Stimulated activated CD4-positive, alpha-beta T cell treated with anti-CD3 and anti-CD28 coated beads, Interleukin-2, amount 100 ng/mL, for 4 hours (primary cell): Measurements from ENCODE around the gene NLGN1.
"Not testable (repeated sequence)": the region's sequence is repeated elsewhere in the genome, so short reads cannot be mapped to it uniquely, and the experiment has no call there.

Experiments used
- DNase-seq: peaks from one replicate; pipeline ENCODE4 v3.0.0-alpha.2; 2020; ENCODE audit warnings: low read depth

The NLGN1 gene

GRCh38 chr3:174220775-174221554, 823.4 kb downstream of the NLGN1 start:
- DNase-seq = no peak

- no peak for DNase-seq
These were observed 825.5 kb downstream of the NLGN1 start for GRCh38 chr3:174223042-174223441.

GRCh38 chr3:174223626-174224025, 826.1 kb downstream of the NLGN1 start:
- DNase-seq = no peak

DNA sequence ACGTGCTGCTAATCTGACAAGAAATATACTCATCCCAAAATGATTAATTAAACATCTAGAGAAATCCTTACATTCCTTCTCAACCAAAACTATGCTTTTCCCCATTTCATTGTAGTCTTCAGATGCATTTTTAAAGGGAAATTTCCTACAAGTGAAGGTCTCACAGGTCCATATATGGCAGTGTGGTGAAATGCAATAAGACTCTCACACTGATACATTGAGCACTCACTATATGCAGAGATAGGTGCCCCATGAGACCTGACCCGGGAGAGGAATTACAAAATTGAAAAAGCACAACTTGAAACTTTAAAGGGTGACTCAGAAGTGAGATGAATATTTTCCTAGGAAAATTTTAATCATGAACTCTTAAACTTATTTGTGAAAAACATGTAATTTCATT, 832.4 kb downstream of the NLGN1 start:
- DNase-seq = no peak

- DNase-seq = not testable (repeated sequence)
These were observed 834.6 kb downstream of the NLGN1 start for GRCh38 chr3:174232028-174232657.

DNA sequence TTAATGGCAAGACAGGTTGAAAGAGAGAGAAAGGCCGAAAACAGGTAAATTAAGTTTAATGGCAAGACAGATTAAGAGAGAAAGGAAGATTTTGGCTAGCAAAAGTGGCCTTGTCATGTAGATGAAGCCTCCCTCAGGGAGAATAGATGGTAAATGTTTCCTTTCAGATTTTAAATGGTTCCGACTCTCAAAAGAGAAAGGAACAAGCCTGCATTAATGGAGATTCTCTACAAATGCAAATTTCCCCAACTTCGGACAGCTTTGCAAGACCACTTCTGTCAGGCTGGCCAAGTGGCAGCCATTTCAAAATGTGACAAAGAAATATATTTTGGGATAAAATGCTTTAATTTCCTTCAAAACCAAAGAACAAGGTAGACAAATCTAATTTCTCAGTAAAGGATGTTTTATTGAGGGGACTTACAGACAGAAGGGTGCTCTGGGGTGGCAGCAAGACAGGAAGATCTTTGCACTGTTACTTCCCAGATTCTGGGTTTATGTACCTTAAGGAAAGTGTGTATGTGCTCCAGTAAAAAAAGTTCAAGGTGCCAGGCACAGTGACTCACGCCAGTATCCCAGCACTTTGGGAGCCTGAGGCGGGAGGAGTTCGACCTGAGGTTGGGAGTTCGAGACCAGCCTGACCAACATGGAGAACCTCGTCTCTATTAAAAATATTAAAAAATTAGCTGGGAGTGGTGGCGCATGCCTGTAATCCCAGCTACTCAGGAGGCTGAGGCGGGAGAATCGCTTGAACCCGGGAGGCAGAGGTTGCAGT, 835.3 kb downstream of the NLGN1 start:
- DNase-seq = no peak

- DNase-seq = no peak
These were observed 836.0 kb downstream of the NLGN1 start for GRCh38 chr3:174233511-174233910.

- no peak for DNase-seq
These were observed 844.9 kb downstream of the NLGN1 start for GRCh38 chr3:174242311-174243041.

- DNase-seq = no peak
These were observed 845.6 kb downstream of the NLGN1 start for GRCh38 chr3:174243171-174243570.

DNA sequence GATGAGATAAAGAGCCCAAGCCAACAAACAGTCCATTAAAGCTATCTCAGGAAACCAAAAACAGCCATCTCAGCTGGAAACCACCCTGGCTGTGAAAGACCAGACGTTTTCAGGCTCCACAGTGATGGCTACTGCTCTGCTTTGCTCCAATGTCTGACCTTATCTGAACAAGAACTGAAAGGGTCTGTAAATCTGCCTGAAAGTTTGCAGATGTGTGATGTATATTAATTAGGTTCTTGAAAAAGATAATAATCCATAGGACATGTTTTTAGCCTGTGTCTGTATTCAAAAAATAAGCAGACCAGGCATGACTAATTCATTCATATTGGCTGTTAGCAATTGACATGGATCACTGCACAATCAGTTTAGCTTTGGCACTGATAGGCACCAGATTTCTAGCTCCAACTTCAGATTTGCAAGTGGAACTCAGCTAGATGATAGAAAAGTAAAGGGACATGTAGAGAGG, 850.2 kb downstream of the NLGN1 start:
- DNase-seq = no peak

DNA sequence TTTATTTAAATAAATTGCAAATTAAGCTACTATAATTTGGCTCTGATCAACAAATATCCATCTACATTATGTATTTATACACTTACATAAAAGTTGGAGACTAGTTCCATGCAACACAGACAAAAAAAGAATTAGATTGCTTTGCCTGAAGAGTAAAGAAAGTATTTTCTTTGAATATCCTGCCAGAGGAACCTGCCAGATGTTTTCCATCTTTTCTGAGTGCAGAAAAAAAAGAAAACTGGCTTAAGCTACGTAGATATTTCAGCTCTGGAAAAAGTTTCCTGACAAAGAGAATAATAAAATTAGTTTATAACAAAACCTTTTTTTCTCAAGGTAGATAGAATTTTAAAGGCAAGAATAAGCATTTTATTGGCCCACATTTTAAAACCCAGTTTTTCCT, 854.1 kb downstream of the NLGN1 start:
- no peak for DNase-seq

GRCh38 chr3:174253196-174253823, 855.8 kb downstream of the NLGN1 start:
- DNase-seq = no peak

DNA sequence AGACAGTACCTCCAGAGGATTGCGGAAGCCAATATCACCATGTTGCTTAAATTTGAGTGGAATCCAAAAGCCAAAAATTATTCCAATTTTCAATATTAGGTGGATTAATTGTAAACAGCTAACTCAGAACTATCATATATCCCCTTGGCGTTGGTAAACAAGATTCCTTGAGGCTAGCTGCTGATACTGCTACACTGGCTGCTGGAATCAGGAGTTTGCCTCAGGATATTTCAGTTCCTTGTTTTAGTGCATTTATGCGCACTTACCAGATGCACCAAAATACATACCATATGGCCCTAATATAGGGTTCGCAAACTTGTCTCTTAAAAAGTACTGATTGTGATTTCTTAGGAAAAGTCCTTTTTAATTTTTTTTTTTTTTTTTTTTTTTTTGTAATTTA, 856.4 kb downstream of the NLGN1 start:
- no peak for DNase-seq

DNA sequence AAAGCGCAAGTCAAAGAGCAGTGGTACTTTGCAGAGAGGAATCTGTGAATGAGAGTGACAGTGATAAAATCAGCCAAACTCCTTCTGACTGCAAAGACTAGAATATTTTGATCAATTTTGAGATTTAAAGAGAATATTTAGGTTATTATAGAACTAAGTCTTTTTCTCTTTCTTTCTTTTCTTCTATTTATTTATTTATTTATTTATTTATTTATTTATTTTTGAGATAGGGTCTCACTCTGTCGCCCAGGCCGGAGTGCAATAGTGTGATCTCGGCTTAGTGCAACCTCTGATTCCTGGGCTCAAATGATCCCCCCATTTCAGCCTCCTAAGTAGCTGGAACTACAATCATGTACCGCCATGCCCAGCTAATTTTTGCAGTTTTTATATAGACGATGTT, 857.9 kb downstream of the NLGN1 start:
- DNase-seq = no peak

GRCh38 chr3:174266476-174266875, 868.9 kb downstream of the NLGN1 start:
- DNase-seq = no peak

GRCh38 chr3:174268061-174268460, 870.5 kb downstream of the NLGN1 start:
- DNase-seq = no peak

DNA sequence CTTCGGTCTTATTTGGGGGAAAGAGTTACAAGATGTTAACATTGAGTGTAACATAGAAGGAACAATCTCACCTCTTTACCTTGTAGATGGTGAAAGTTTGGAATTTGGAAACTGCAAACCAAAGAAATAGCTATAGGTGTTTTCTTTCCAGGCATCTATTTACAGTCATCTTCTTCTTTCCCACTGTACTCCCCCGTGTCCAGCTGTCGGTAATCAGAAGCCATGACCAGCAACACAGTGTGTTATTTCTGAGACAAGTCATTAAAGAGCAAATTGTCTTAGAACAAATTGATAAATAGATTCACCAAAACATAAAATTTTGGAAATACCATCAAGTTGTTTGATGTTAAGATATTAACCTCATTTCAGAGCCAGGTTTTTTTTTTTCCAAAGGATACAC, 871.0 kb downstream of the NLGN1 start:
- DNase-seq = no peak

- no peak for DNase-seq
These were observed 873.3 kb downstream of the NLGN1 start for GRCh38 chr3:174270841-174271240.

- DNase-seq = no peak
These were observed 877.8 kb downstream of the NLGN1 start for GRCh38 chr3:174275336-174275735.

GRCh38 chr3:174276826-174277225, 879.3 kb downstream of the NLGN1 start:
- DNase-seq = no peak

DNA sequence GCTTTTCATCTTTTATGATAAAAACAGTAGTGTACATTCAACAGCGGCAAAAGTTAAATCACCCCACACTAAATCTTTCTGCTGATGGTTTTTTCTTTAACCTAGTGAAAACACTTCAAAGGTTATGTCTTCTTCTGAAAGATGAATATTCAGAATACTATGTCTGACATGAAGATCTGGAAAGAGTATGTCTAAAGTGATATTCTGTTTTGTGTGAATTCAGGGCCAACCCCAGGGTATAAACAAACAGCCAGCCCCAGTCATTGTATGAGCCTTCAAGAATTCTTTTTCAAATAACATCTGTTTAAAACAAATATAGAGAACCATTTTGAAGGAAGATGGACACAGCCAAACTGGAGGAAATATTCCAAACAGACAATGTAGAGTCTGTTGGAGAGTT, 880.5 kb downstream of the NLGN1 start:
- DNase-seq = no peak

GRCh38 chr3:174280186-174280585, 882.6 kb downstream of the NLGN1 start:
- no peak for DNase-seq
